ENCODE measurements around the gene LYPD6B. TPM values are rescaled to one million over a fixed set of nuclear protein-coding genes. Genes with fewer than 3 reads are reported as not detected.

The LYPD6B gene
- total RNA-seq, 1 experiment from 2014 or later, result 2.0 TPM

DNA sequence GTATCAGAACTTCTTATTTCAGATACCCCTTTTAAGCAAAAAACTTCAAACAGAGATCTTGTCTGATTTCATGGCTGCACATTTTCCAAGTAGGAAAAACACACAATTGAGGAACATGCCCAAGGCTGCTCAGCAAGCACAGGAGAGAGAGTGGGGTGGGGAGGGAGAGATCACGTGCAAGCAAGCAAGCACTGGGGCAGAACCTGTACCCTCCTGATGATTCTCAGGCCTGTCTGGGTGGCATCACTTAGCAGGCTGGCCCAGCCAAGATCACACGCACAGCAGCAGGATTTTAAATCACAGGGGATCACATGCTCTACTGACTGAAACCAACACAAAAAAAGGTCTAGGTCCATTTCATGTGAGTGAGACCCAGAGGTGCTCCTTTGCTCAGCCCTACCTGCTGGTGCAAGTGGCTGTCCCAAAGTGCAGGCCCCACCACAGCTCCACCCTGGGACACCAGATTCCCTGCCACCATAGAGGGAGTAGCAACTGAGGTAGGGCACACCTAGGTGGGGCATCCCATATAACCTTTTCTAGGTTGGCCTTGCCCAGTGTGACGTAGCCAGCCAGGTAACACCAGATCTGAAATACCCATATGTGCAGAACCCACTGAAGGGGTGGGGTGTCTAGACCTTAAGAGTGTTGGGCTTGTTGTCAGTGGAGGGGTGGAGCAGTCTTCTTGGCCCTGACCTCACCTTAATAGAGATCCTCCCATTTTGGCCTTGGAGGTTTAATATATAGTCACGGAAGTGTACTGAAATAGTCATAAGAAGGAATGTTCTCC, 1.8 kb upstream of the LYPD6B start:
- Histone ChIP-seq H3K4me2 (ENCODE audit: insufficient read depth, insufficient read length, low read length) (no peak overlapping the region), H3K79me1 (ENCODE audit: insufficient read depth, low read depth, low read length, poor library complexity, severe bottlenecking) (no peaks in the 10 kb centered on the region), H3K27ac (ENCODE audit: insufficient read length, low read depth, low read length) (no peak overlapping the region), H2AK5ac (ENCODE audit: insufficient read length, low read length) (no peak overlapping the region), H2AFZ (ENCODE audit: low read length) (no peak overlapping the region), H3K9ac (ENCODE audit: extremely low read depth, insufficient read length, low read length) (no peak overlapping the region), H3K23me2 (ENCODE audit: insufficient read length, low read depth, low read length, poor library complexity, severe bottlenecking) (peaks cover 7% of the 10 kb centered on the region), H4K5ac (ENCODE audit: insufficient read length, low read depth, low read length) (no peak overlapping the region), H3K4ac (ENCODE audit: low read depth, low read length) (no peak overlapping the region), H3T11ph (ENCODE audit: low read length) (no peak overlapping the region), H2BK12ac (ENCODE audit: insufficient read length, low read depth, low read length) (no peak overlapping the region), H3K9me3 (ENCODE audit: control insufficient read depth, low read depth, low read length) (no peaks in the 10 kb centered on the region), H2BK20ac (ENCODE audit: low read depth, low read length, poor library complexity, severe bottlenecking) (no peak overlapping the region), H2BK5ac (ENCODE audit: insufficient read length, low read length) (no peak overlapping the region), H2BK120ac (ENCODE audit: low read depth, low read length, poor library complexity, severe bottlenecking) (no peak overlapping the region), H3K56ac (ENCODE audit: insufficient read length, low read depth, low read length) (no peak overlapping the region), H3K79me2 (ENCODE audit: insufficient read depth, low read length) (no peaks in the 10 kb centered on the region), H4K91ac (ENCODE audit: insufficient read length, low read depth, low read length) (no peak overlapping the region), H4K20me1 (ENCODE audit: control insufficient read depth, insufficient read depth, insufficient read length) (no peaks in the 10 kb centered on the region), H3K27me3 (ENCODE audit: insufficient read depth, low read length) (peaks cover 6% of the 10 kb centered on the region), H3K18ac (ENCODE audit: insufficient read length, low read depth, low read length) (no peak overlapping the region), H3K23ac (ENCODE audit: insufficient read length, low read depth, low read length) (no peak overlapping the region), H4K8ac (replicated peaks; ENCODE audit: insufficient read length, low read depth, low read length) (no peak overlapping the region), H3K4me1 (ENCODE audit: insufficient read depth, low read length) (0 out of 2 replicates have a peak, but pooled peaks cover 3% of the 10 kb centered on the region), H3K14ac (ENCODE audit: insufficient read depth, low read length) (no peak overlapping the region), H2BK15ac (ENCODE audit: low read depth, low read length) (no peak overlapping the region)
- Mint-ChIP-seq H3K4me1 (peaks cover 23 to 24% of the 10 kb centered on the region in 2 experiments), H3K4me3 (no peak overlapping the region; a peak in 1 of 5 replicates), H3K9me3 (no peaks in the 10 kb centered on the region), H3K27me3 (ENCODE audit: low read depth) (peaks cover 38% of the 10 kb centered on the region), H3K27ac (no peak overlapping the region; a peak in 1 of 7 replicates), H3K36me3 (ENCODE audit: insufficient read depth in 1 of 3, low read depth in 3 of 3) (no peaks in the 10 kb centered on the region)
- TF ChIP-seq, protein P1, sequence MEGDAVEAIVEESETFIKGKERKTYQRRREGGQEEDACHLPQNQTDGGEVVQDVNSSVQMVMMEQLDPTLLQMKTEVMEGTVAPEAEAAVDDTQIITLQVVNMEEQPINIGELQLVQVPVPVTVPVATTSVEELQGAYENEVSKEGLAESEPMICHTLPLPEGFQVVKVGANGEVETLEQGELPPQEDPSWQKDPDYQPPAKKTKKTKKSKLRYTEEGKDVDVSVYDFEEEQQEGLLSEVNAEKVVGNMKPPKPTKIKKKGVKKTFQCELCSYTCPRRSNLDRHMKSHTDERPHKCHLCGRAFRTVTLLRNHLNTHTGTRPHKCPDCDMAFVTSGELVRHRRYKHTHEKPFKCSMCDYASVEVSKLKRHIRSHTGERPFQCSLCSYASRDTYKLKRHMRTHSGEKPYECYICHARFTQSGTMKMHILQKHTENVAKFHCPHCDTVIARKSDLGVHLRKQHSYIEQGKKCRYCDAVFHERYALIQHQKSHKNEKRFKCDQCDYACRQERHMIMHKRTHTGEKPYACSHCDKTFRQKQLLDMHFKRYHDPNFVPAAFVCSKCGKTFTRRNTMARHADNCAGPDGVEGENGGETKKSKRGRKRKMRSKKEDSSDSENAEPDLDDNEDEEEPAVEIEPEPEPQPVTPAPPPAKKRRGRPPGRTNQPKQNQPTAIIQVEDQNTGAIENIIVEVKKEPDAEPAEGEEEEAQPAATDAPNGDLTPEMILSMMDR (conservative IDR thresholded peaks at IDR 0.05), result no peak
- WGBS (ENCODE audit: extremely low coverage, insufficient read length, low lambda C conversion rate), result no CpG with 5 or more reads among the region's 4 CpGs
- DNase-seq, result no peak

All from H9 (cell line).